Measurements from ENCODE around the gene PAFAH1B2. TPM values are rescaled to one million over a fixed set of nuclear protein-coding genes. Genes with fewer than 3 reads are reported as not detected.
"Not testable (repeated sequence)": the region's sequence is repeated elsewhere in the genome, so short reads cannot be mapped to it uniquely, and the experiment has no call there.

The PAFAH1B2 gene, protein sequence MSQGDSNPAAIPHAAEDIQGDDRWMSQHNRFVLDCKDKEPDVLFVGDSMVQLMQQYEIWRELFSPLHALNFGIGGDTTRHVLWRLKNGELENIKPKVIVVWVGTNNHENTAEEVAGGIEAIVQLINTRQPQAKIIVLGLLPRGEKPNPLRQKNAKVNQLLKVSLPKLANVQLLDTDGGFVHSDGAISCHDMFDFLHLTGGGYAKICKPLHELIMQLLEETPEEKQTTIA
- 10 to 100 TPM; 67.5 to 67.6 TPM for total RNA-seq

- Mint-ChIP-seq H3K27ac (peak within 1 kb of the TSS; percentile 94), H3K4me3 (peak within 1 kb of the TSS; percentile 100), H3K4me1 (peaks cover 30% of the 10 kb centered on the region), H3K27me3 (peaks cover 25% of the 10 kb centered on the region), H3K36me3 (peaks cover 21% of the 10 kb centered on the region), H3K9me3 (no peaks in the 10 kb centered on the region)
- DNase-seq, result peak; percentile 96
These were observed at the start of gene PAFAH1B2 for GRCh38 chr11:117143871-117144476. Gene PAFAH1B2 (plus strand): TSS chr11:117144287. CDS start chr11:117152448, 8,161 bp downstream.

GRCh38 chr11:117094776-117095175, 49.3 kb upstream of the PAFAH1B2 start:
- peaks cover 31% of the 10 kb centered on the region for H3K36me3 Mint-ChIP-seq
- peaks cover 8% of the 10 kb centered on the region for H3K9me3 Mint-ChIP-seq
- H3K4me3 Mint-ChIP-seq, result peak overlapping the region; percentile 91
- peak overlapping the region; percentile 59 for H3K27ac Mint-ChIP-seq
- H3K27me3 Mint-ChIP-seq, result no peaks in the 10 kb centered on the region
- DNase-seq, result no peak
- H3K4me1 Mint-ChIP-seq, result peaks cover 72% of the 10 kb centered on the region

GRCh38 chr11:117095284-117096161, 48.6 kb upstream of the PAFAH1B2 start:
- DNase-seq, result no peak
- H3K4me1 Mint-ChIP-seq, result peaks cover 65% of the 10 kb centered on the region
- H3K9me3 Mint-ChIP-seq, result peaks cover 8% of the 10 kb centered on the region
- peaks cover 23% of the 10 kb centered on the region for H3K36me3 Mint-ChIP-seq
- no peaks in the 10 kb centered on the region for H3K27me3 Mint-ChIP-seq
- peak overlapping the region; percentile 91 for H3K4me3 Mint-ChIP-seq
- peak overlapping the region; percentile 84 for H3K27ac Mint-ChIP-seq

DNA sequence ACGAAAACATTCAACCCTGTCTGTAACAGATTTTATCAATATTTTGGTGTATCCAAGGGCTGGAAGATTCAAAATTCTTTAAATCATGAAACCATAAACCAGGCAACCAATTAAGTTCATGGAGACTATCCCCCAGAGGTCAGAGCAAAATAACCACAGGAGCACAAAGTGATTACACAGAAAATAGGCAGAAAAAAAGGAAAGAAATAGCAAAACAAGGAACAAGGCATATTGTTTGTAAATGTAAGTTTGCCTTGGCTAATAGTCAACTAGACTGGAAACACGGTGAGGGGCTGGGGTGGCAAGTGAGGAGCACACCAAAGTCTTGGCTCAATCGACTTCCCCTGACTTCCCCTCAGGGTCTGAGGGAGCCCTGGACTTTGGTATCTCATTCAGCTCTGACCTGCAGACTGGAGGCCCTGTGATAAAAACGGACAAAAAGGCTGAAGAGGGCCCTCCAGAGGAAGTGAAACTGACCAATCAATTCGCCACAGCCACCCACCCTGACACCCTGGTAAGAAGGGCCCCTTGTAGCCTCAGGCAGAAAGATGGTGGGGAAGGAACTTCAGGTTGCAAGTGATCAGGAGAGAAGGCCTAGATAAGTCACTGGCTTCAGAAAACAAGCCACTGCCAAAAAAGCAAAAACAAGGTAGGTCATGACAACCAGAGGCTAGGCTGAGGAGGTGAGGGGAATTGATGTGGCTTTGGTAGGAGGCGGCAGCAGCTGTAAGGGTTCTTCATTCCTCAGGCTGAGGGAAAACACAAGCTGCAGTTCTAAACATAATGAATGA, 47.7 kb upstream of the PAFAH1B2 start:
- H3K27me3 Mint-ChIP-seq, result no peaks in the 10 kb centered on the region
- peak overlapping the region; percentile 84 for H3K27ac Mint-ChIP-seq
- H3K36me3 Mint-ChIP-seq, result peaks cover 20% of the 10 kb centered on the region
- H3K4me3 Mint-ChIP-seq, result peak overlapping the region; percentile 91
- peak; percentile 36 for DNase-seq
- peaks cover 8% of the 10 kb centered on the region for H3K9me3 Mint-ChIP-seq
- H3K4me1 Mint-ChIP-seq, result peaks cover 61% of the 10 kb centered on the region

- Mint-ChIP-seq H3K4me1 (peaks cover 59% of the 10 kb centered on the region), H3K9me3 (peaks cover 5% of the 10 kb centered on the region), H3K27me3 (no peaks in the 10 kb centered on the region), H3K36me3 (peaks cover 14% of the 10 kb centered on the region), H3K4me3 (peak overlapping the region; percentile 91), H3K27ac (peak overlapping the region; percentile 84)
- no peak for DNase-seq
These were observed 47.1 kb upstream of the PAFAH1B2 start for GRCh38 chr11:117097014-117097388.

- no peaks in the 10 kb centered on the region for H3K27me3 Mint-ChIP-seq
- DNase-seq, result peak; percentile 46
- H3K4me3 Mint-ChIP-seq, result peak overlapping the region; percentile 91
- H3K9me3 Mint-ChIP-seq, result no peaks in the 10 kb centered on the region
- H3K4me1 Mint-ChIP-seq, result peaks cover 53% of the 10 kb centered on the region
- H3K36me3 Mint-ChIP-seq, result peaks cover 7% of the 10 kb centered on the region
- peak overlapping the region; percentile 84 for H3K27ac Mint-ChIP-seq
These were observed 46.5 kb upstream of the PAFAH1B2 start for GRCh38 chr11:117097389-117098268.

GRCh38 chr11:117098269-117099232, 45.5 kb upstream of the PAFAH1B2 start, which contains the start of gene SIK3:
Gene SIK3 (minus strand): TSS chr11:117098428. CDS start chr11:117098415, 13 bp downstream.
- H3K4me3 Mint-ChIP-seq, result peak within 1 kb of the TSS; percentile 91
- H3K27me3 Mint-ChIP-seq, result no peaks in the 10 kb centered on the region
- peak; percentile 95 for DNase-seq
- peaks cover 2% of the 10 kb centered on the region for H3K36me3 Mint-ChIP-seq
- H3K4me1 Mint-ChIP-seq, result peaks cover 44% of the 10 kb centered on the region
- no peaks in the 10 kb centered on the region for H3K9me3 Mint-ChIP-seq
- peak within 1 kb of the TSS; percentile 92 for H3K27ac Mint-ChIP-seq

GRCh38 chr11:117099696-117100095, 44.4 kb upstream of the PAFAH1B2 start:
- Mint-ChIP-seq H3K27me3 (no peaks in the 10 kb centered on the region), H3K27ac (peak overlapping the region; percentile 92), H3K9me3 (no peaks in the 10 kb centered on the region), H3K36me3 (peaks cover 2% of the 10 kb centered on the region), H3K4me3 (no peak overlapping the region), H3K4me1 (peaks cover 37% of the 10 kb centered on the region)
- DNase-seq, result no peak

DNA sequence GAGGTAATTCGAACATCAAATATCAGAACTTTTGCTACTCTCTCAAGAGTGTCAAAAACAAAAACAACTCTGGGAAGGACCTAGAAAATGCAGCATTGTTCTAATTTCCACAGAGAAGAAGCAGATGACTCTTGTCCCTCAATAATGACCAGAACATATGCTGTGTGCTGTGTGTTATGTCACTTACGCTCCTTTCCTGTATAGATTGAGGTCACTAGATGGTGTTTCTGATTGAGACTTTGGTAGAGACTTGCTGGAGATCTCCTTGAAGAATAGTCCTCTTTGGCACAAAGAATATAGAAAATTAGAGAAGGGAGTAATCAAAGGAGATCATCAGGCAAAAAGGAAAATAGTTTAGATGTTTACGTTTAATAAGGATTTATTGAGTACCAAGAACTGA, 43.5 kb upstream of the PAFAH1B2 start:
- Mint-ChIP-seq H3K27ac (no peak overlapping the region), H3K27me3 (no peaks in the 10 kb centered on the region), H3K36me3 (peaks cover 2% of the 10 kb centered on the region), H3K4me3 (no peak overlapping the region), H3K4me1 (peaks cover 29% of the 10 kb centered on the region), H3K9me3 (no peaks in the 10 kb centered on the region)
- DNase-seq, result no peak

DNA sequence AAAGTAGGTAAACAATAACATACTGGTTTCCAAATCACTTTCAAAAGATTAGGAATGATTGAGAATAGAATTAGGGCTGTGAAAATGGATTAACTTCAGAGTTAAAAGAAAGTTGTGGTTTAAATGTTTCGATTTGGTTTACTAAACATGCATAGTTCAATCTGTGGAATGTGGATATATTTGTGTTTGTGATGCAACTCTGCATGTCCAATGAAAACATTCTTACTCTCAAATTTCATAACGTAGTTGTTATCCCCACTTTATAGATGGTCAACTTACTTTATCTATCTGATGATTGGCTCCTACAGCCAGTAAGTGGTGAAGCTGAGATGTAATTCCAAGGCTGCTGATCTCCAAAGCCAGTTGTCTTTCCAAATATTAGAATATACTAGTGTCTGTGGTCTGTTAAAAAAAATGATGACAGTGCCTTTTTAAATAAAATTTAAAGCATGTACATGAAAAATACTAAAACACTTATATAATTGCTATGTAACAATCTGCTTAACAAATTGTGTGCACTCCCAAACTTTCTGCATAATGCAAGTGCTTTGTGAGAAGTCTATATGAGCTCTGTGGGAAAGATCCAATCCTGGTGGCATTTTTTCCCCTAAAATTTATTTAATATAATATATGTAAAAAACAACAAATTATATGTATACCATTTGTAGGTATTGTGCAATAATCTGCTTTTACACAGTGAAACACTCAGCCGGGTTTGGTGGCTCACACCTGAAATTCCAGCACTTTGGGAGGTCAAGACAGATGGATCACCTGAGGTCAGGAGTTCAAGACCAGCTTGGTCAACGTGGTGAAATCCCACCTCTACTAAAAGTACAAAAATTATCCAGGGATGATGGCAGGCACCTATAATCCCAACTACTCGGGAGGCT, 36.1 kb upstream of the PAFAH1B2 start:
- DNase-seq, result no peak
- no peaks in the 10 kb centered on the region for H3K27me3 Mint-ChIP-seq
- no peak overlapping the region for H3K27ac Mint-ChIP-seq
- no peak overlapping the region for H3K4me3 Mint-ChIP-seq
- H3K36me3 Mint-ChIP-seq, result no peaks in the 10 kb centered on the region
- no peaks in the 10 kb centered on the region for H3K9me3 Mint-ChIP-seq
- H3K4me1 Mint-ChIP-seq, result no peaks in the 10 kb centered on the region

DNA sequence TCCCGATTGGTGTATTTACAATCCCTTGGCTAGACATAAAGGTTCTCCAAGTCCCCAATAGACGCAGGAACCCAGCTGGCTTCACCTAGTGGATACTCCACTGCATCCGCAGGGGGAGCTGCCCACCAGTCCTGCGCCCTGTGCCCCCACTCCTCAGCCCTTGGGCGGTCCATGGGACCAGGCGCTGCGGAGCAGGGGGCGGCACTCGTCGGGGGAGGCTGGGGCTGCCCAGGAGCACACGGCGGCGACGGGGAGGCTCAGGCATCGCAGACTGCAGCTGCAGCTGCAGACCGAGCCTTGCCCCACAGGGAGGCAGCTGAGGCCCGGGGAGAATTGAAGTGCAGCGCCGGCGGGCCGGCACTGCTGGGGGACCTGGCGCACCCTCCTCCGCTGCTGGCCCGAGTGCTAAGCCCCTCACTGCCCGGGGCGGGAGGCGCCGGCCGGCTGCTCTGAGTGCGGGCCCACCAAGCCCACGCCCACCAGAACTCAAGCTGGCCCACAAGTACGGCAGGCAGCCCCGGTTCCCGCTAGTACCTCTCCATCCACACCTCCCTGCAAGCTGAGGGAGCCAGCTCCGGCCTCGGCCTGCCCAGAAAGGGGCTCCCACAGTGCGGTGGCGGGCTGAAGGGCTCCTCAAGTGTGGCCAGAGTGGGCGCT, 33.7 kb upstream of the PAFAH1B2 start:
- no peak for DNase-seq
- Mint-ChIP-seq H3K4me3 (no peak overlapping the region), H3K27ac (no peak overlapping the region), H3K4me1 (no peaks in the 10 kb centered on the region), H3K36me3 (no peaks in the 10 kb centered on the region), H3K9me3 (no peaks in the 10 kb centered on the region), H3K27me3 (no peaks in the 10 kb centered on the region)

GRCh38 chr11:117112497-117112896, 31.6 kb upstream of the PAFAH1B2 start:
- H3K27me3 Mint-ChIP-seq, DNase-seq, H3K27ac Mint-ChIP-seq, H3K9me3 Mint-ChIP-seq, H3K36me3 Mint-ChIP-seq, H3K4me3 Mint-ChIP-seq, H3K4me1 Mint-ChIP-seq: not testable (repeated sequence)

Data from activated naive CD8-positive, alpha-beta T cell treated with anti-CD3 and anti-CD28 coated beads for 36 hours (primary cell).